Stimulated activated naive CD8-positive, alpha-beta T cell treated with anti-CD3 and anti-CD28 coated beads, Interleukin-15, amount 100 ng/mL, for 72 hours (primary cell): ENCODE results near the gene SNX25.
"Not testable (repeated sequence)": the region's sequence is repeated elsewhere in the genome, so short reads cannot be mapped to it uniquely, and the experiment has no call there.

Experiments used
- ATAC-seq: fragments of 150-1000 bp; cut with Tn5 transposase; 2 replicates; pipeline ENCODE4 v1.10.0; 2021; ENCODE audit warnings: mild to moderate bottlenecking, moderate library complexity
- DNase-seq, 2 donors: peaks; one replicate each; pipeline ENCODE4 v3.0.0; 2021 to 2022
- H3K27ac Mint-ChIP-seq, 2 donors: one replicate each; pipeline ENCODE4 v1.8.0; 2022; ENCODE audit warnings: mild to moderate bottlenecking in 2 of 2, mixed read lengths in 2 of 2, moderate library complexity in 2 of 2
- H3K27me3 Mint-ChIP-seq: one replicate; pipeline ENCODE4 v1.8.0; 2022; ENCODE audit warnings: mixed read lengths
- H3K4me1 Mint-ChIP-seq: one replicate; pipeline ENCODE4 v1.8.0; 2022; ENCODE audit warnings: mild to moderate bottlenecking, mixed read lengths
- H3K4me3 Mint-ChIP-seq, 2 donors: one replicate each; pipeline ENCODE4 v1.8.0; 2022; ENCODE audit warnings: mild to moderate bottlenecking in 2 of 2, mixed read lengths in 2 of 2, moderate library complexity in 1 of 2
- H3K9me3 Mint-ChIP-seq, 2 donors: one replicate each; pipeline ENCODE4 v1.8.0; 2022; ENCODE audit warnings: mixed read lengths in 2 of 2

SNX25 gene

DNA sequence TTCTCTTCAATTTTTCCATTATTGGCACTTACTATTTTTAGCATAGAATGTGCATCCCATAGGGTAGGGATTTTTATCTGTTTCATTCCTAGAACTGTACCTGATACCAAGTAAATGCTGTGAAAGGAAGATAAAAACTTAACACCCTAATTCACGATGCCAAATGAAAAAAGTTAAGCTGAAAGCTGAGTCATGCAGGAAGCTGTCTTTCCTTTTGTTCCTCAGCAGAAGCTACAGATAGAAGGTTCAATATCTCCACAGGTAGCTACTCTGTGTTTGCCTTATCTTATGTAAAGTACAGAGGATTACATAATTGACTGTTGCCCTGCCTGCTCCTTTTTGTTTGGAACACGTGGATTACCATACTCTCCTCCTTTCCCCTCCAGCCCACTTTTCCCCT is 109.3 kb downstream of the SNX25 start:
- Mint-ChIP-seq H3K4me3 (no peak overlapping the region), H3K9me3 (no peaks in the 10 kb centered on the region), H3K4me1 (peaks cover 18% of the 10 kb centered on the region), H3K27ac (peak overlapping the region in 1 of 2 donors; percentile 69), H3K27me3 (no peaks in the 10 kb centered on the region)
- DNase-seq (no peak), ATAC-seq (no peak)

DNA sequence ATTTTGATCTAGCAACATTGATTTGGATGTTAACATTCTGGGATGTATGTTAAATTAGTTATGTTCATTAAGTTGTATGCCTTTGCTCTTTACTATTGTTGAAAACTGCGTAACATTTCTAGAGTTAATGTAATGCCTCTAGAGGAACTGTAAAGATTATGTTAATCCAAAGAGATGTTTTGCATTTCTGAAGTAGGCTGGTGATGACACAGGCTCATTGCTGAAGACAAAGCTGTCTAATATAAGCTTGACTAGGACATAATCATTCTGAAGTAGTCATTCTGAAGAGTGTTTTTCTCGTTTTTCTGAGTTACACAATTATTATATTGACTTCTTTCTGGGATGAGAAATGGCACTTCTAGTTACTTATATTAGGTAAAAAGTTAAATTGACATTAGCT is 113.4 kb downstream of the SNX25 start:
- Mint-ChIP-seq H3K9me3 (no peaks in the 10 kb centered on the region), H3K27ac (no peak overlapping the region), H3K27me3 (no peaks in the 10 kb centered on the region), H3K4me1 (peaks cover 11% of the 10 kb centered on the region), H3K4me3 (no peak overlapping the region)
- no peak for DNase-seq
- no peak for ATAC-seq

DNA sequence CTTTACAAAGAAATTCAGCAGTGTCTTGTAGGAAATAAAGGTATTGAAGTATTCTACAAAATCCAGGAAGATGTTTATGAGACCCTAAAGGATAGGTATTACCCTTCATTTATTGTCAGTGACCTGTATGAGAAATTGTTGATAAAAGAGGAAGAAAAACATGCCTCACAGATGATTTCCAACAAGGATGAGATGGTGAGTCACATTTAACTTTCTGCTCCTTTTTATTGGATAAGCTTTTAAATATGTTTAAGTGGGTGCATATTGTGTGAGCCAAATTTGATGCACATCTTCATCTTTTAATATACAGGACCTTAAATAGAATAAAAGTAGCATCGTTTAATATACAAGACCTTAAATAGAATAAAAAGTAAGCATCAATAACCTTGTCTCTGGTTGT is 114.2 kb downstream of the SNX25 start:
- Mint-ChIP-seq H3K9me3 (peaks cover 0 to 4% of the 10 kb centered on the region in 2 donors), H3K4me1 (peaks cover 3% of the 10 kb centered on the region), H3K27ac (no peak overlapping the region), H3K27me3 (no peaks in the 10 kb centered on the region), H3K4me3 (no peak overlapping the region)
- no peak for ATAC-seq
- no peak for DNase-seq

DNA sequence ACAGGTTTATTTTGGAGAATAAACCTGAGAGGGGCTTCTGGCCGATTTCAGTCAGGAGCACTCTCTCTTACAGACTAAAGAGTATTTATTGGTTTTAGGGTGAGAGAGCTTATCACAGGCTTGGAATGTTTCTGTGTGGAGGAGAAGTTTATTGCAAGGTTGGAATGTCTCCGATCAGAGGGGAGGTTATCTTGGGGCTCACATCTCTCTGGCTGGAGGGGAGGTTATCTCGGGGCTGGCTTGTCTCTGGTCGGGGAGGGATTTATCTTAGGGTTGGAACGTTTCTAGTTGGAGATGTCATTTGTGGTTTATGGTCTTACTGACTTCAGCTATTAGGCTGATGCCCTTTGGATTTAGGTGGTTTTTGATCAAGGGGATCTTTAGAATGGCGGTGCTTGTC is 115.0 kb downstream of the SNX25 start:
- not testable (repeated sequence) for H3K27ac Mint-ChIP-seq, ATAC-seq, H3K4me1 Mint-ChIP-seq, H3K9me3 Mint-ChIP-seq, H3K27me3 Mint-ChIP-seq, DNase-seq, H3K4me3 Mint-ChIP-seq

DNA sequence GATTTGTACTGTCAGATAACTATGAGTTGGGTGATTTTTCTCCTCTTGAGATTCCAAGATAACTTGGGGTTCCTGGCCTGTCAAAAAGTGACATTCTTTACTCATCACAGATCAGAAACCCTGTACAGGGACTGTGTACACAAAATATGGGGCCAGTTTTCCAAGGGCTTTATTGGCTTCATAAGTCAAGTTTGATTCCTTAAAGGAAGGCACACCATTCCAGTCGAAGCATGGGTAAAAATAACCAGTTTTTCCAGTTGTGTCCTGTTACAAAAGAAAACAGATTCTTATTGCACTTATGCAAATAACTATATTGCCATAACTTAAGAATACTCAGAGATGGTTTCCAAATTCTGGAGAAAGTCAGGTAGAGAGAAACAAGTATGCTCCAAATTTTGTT is 116.3 kb downstream of the SNX25 start:
- not testable (repeated sequence) for H3K4me3 Mint-ChIP-seq, H3K27ac Mint-ChIP-seq, H3K27me3 Mint-ChIP-seq, ATAC-seq, H3K4me1 Mint-ChIP-seq, DNase-seq
- H3K9me3 Mint-ChIP-seq, result peaks cover 0 to 20% of the 10 kb centered on the region in 2 donors

DNA sequence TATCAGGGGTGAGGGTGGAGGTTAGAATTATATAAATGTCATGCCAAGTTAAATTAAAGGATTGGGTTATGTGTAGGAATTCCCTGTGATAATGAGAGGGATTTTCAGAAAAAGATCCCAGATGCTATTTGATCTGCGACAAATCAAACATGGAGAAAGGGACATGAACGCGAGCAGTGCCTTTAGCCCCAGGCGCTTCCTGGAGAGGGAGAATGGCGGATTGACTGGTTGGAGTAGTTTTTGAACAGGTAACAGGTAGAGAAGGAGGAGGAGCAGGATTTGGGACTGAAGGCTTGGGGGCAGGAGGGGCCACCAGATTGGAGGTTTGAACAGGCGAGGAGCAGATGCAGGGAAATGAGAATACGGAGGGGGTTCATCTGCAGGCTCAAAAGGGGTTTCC is 119.2 kb downstream of the SNX25 start:
- H3K4me1 Mint-ChIP-seq, result peaks cover 10% of the 10 kb centered on the region
- H3K4me3 Mint-ChIP-seq, result no peak overlapping the region
- DNase-seq (no peak), ATAC-seq (no peak)
- H3K9me3 Mint-ChIP-seq, result peaks cover 0 to 20% of the 10 kb centered on the region in 2 donors
- no peak overlapping the region for H3K27ac Mint-ChIP-seq
- H3K27me3 Mint-ChIP-seq, result no peaks in the 10 kb centered on the region

DNA sequence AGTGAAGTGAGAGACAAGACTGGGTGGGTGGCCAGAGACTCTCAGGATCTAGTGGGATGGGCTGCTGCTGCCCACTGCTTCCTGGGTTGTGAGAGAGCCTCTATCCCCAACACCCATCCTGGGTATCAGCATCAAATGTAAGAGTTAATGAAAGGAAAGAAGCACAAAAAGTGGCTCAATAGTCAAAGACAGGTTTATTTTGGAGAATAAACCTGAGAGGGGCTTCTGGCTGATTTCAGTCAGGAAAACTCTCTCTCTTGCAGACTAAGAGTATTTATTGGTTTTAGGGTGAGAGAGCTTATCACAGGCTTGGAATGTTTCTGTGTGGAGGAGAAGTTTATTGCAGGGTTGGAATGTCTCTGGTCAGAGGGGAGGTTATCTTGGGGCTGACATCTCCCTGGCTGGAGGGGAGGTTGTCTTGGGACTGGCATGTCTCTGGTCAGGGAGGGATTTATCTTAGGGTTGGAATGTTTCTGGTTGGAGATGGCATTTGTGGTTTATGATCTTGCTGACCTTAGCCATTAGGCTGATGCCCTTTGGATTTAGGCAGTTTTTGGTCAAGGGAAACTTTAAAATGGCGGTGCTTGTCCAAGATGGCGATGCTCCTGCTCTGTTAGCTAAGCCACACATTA is 120.6 kb downstream of the SNX25 start:
- peaks cover 10% of the 10 kb centered on the region for H3K4me1 Mint-ChIP-seq
- peak overlapping the region in 1 of 2 donors; percentile 39 for H3K27ac Mint-ChIP-seq
- not testable (repeated sequence) for H3K27me3 Mint-ChIP-seq, DNase-seq, ATAC-seq, H3K4me3 Mint-ChIP-seq
- peaks cover 0 to 20% of the 10 kb centered on the region in 2 donors for H3K9me3 Mint-ChIP-seq

GRCh38 chr4:185332575-185333464 is 123.4 kb downstream of the SNX25 start:
- Mint-ChIP-seq H3K4me1 (peaks cover 10% of the 10 kb centered on the region), H3K9me3 (peaks cover 0 to 20% of the 10 kb centered on the region in 2 donors), H3K27me3 (no peaks in the 10 kb centered on the region), H3K4me3 (no peak overlapping the region), H3K27ac (no peak overlapping the region)
- no peak for DNase-seq
- peak; percentile 62 for ATAC-seq

- Mint-ChIP-seq H3K27me3 (no peaks in the 10 kb centered on the region), H3K27ac (no peak overlapping the region), H3K9me3 (peaks cover 0 to 11% of the 10 kb centered on the region in 2 donors), H3K4me1 (peaks cover 13% of the 10 kb centered on the region), H3K4me3 (no peak overlapping the region)
- no peak for ATAC-seq
- DNase-seq, result no peak
These were observed 124.9 kb downstream of the SNX25 start for GRCh38 chr4:185334326-185334725.

- H3K4me1 Mint-ChIP-seq, result peaks cover 21% of the 10 kb centered on the region
- H3K27me3 Mint-ChIP-seq, result no peaks in the 10 kb centered on the region
- H3K4me3 Mint-ChIP-seq, result no peak overlapping the region
- H3K27ac Mint-ChIP-seq, result no peak overlapping the region
- H3K9me3 Mint-ChIP-seq, result no peaks in the 10 kb centered on the region
- ATAC-seq (no peak), DNase-seq (no peak)
These were observed 126.2 kb downstream of the SNX25 start for GRCh38 chr4:185335579-185335978.

DNA sequence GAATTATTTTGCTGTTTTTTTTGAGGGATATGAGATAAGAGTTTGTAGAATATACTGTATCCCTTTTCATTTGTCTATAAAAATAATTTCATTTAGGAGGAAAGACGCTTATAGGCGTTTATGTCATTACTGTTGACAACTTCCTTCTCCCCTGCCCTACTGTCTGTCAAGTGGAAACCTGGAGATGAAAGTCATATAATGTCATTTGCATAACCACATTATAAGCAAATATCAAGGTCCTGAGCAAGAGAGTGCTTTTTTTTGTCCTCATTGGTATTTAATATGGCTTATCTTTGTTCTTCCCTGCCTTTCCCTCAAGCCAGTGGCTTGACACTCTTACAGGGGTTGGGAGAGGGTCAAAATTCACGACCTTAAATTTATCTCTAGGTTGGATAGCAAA is 130.5 kb downstream of the SNX25 start:
- DNase-seq (no peak), ATAC-seq (peak; percentile 48)
- Mint-ChIP-seq H3K27me3 (no peaks in the 10 kb centered on the region), H3K27ac (no peak overlapping the region), H3K9me3 (no peaks in the 10 kb centered on the region), H3K4me1 (peaks cover 32% of the 10 kb centered on the region), H3K4me3 (no peak overlapping the region)

DNA sequence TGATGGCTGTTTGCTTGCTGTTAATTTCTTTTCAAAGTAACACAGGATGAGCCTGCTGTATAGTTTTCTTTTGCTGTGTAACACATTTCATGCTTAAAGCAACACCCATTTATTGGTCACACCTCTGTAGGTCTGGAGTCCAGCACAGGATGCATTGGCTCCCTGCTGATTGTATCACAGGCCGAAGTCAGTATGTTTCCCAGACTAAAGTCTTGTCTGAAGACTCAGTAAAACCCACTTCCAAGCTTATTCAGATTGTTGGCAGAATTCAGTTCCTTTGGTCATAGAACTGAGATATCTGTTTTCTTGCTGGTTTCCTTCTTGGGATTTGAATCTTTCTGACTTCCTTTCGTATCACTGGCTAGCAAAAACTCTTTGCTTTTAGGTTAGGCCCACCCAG is 132.0 kb downstream of the SNX25 start:
- H3K4me3 Mint-ChIP-seq, result no peak overlapping the region
- no peak for DNase-seq
- H3K27ac Mint-ChIP-seq, result no peak overlapping the region
- H3K4me1 Mint-ChIP-seq, result peaks cover 36% of the 10 kb centered on the region
- no peaks in the 10 kb centered on the region for H3K9me3 Mint-ChIP-seq
- no peaks in the 10 kb centered on the region for H3K27me3 Mint-ChIP-seq
- no peak for ATAC-seq

GRCh38 chr4:185341841-185342240 is 132.4 kb downstream of the SNX25 start:
- Mint-ChIP-seq H3K27ac (no peak overlapping the region), H3K4me3 (no peak overlapping the region), H3K4me1 (peaks cover 36% of the 10 kb centered on the region), H3K9me3 (no peaks in the 10 kb centered on the region), H3K27me3 (no peaks in the 10 kb centered on the region)
- no peak for DNase-seq
- ATAC-seq, result peak; percentile 43

DNA sequence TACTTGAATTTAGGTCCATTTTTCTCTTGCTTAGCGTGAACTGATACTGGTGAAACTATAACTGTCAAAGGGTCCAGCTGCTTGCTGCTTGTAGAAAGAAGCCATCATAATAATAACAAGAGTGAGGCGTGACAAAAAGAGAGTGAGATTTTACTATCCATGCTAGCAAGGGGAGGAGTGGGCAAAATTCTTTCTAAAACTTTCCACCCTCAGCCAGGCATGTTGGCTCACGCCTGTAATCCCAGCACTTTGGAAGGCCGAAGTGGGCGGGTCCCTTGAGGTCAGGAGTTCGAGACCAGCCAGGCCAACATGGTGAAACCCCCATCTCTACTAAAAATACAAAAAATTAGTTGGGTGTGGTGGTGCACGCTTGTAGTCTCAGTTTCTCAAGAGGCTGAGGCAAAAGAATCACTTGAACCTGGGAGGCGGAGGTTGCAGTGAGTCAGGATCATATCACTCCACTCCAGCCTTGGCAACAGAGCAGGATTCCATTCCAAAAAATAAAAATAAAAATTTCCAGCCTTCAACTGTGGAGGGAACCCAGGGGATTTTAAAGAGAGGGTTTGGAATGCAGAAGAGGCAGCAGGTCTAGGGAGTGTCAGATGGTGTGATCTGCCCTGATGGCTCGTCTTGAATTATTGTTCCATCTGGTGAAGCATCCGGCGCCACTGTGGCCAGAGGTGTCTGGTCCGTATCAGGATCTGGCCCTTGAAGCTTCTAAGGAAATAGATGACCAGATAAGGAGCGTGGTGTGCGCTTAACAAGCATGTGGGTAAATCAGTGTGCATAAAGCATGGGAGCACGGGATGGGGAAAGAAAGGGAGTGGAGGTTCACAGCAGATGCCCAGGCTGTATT is 134.6 kb downstream of the SNX25 start:
- H3K9me3 Mint-ChIP-seq, result no peaks in the 10 kb centered on the region
- peaks cover 36% of the 10 kb centered on the region for H3K4me1 Mint-ChIP-seq
- peak; percentile 30 for ATAC-seq
- H3K27me3 Mint-ChIP-seq, result no peaks in the 10 kb centered on the region
- peak overlapping the region; percentile 2 to 60 for H3K4me3 Mint-ChIP-seq
- peak overlapping the region; percentile 0 to 77 for H3K27ac Mint-ChIP-seq
- DNase-seq, result no peak

DNA sequence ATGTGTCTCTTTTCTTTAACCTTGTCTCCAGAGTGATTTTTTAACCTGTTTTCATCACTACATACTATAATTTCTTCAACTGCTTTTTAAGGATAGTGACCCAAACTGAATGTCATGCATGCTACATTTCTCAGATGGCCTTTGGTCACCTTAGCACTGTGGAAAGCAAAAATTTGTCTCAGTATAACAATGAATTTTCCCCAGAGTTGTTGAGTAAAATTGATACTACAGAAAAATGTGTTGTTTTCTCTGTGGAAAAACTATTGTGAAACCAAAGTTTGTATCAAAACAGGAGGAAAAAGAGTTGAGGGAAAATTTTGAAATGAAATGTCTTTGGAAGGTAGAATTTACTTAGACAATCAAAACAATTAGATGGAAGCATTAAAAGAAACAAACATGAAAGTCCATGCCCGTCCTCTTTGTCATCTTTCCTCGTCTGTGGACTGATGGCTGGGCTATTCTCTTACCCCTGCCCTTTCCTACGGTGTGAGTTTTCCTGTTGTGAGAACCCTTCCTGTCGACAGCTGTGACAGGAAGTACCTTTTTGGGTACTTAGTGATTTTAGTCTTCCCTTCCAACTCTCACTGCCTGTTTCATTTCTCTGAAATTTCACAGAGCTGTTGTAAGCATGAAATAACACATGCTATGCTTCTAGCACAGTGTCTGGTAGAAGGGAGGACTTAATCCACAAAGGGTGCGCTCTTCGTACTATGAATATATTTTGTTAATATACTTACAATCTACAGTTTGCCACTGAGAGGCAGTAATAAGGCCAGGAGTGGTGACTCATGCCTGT is 135.5 kb downstream of the SNX25 start:
- H3K9me3 Mint-ChIP-seq, result no peaks in the 10 kb centered on the region
- DNase-seq (no peak), ATAC-seq (peak; percentile 60)
- H3K27ac Mint-ChIP-seq, result peak overlapping the region in 1 of 2 donors; percentile 91
- H3K4me3 Mint-ChIP-seq, result peak overlapping the region in 1 of 2 donors; percentile 60
- no peaks in the 10 kb centered on the region for H3K27me3 Mint-ChIP-seq
- peaks cover 28% of the 10 kb centered on the region for H3K4me1 Mint-ChIP-seq
